Stomach (tissue), 9 donors: ENCODE results near the gene SFXN2. TPM values are rescaled to one million over a fixed set of nuclear protein-coding genes. Genes with fewer than 3 reads are reported as not detected.
A peak's percentile ranks its signal among the peaks of the same experiment; 100 is the strongest.

Experiments
- DNase-seq, 2 donors: peaks; one replicate each; pipeline versions ENCODE4 v3.0.0 to v3.0.0-alpha.2; 2013 to 2019
- H3K27ac ChIP-seq, 5 donors: fragments of 200-600 bp in 4 of 5; sonication (generic) in 4 of 5; one replicate each; pipeline ENCODE4 v1.5.1; 2013 to 2019; ENCODE audit warnings: mild to moderate bottlenecking in 1 of 5, moderate library complexity in 1 of 5
- H3K27me3 ChIP-seq, 3 donors: fragments of 200-600 bp; sonication (generic); one replicate each; pipeline ENCODE4 v1.5.1; 2017 to 2019; ENCODE audit warnings: mixed run types in 1 of 3
- H3K36me3 ChIP-seq, 4 donors: fragments of 200-600 bp; sonication (generic); 1 replicate in 3 of 4; 2 replicates in 1 of 4; pipeline ENCODE4 v1.5.1; 2016 to 2019
- H3K4me1 ChIP-seq, 4 donors: fragments of 200-600 bp; sonication (generic); one replicate each; pipeline ENCODE4 v1.5.1; 2016 to 2019
- H3K4me3 ChIP-seq, 4 donors: fragments of 200-600 bp; sonication (generic) in 3 of 4; one replicate each; pipeline ENCODE4 v1.5.1; 2016 to 2019; ENCODE audit warnings: mild to moderate bottlenecking in 1 of 4
- H3K9me3 ChIP-seq, 4 donors: fragments of 200-600 bp; sonication (generic); one replicate each; pipeline ENCODE4 v1.5.1; 2016 to 2019
- EP300 ChIP-seq: sonication (generic); formaldehyde crosslinking; IDR thresholded peaks from one replicate; pipeline ENCODE4 v1.6.1; 2017; ENCODE audit warnings: antibody characterized with exemption
- POLR2A ChIP-seq, 4 donors: fragments of 450-650 bp; IDR thresholded peaks; one replicate each; pipeline ENCODE4 v1.6.1; 2016; ENCODE audit warnings: antibody characterized with exemption in 4 of 4, control low read depth in 2 of 4, mild to moderate bottlenecking in 1 of 4, moderate library complexity in 1 of 4
- POLR2AphosphoS5 ChIP-seq, 3 donors: sonication (generic); formaldehyde crosslinking; IDR thresholded peaks; one replicate each; pipeline ENCODE4 v1.6.1; 2016; ENCODE audit warnings: antibody characterized with exemption in 3 of 3
- WGBS, 5 donors: extraction: QIAGEN DNeasy Blood & Tissue Kit in 3 of 5; methylation state at CpG; one replicate each; pipeline versions ENCODE4 v1.1.5 to v1.1.7; 2013 to 2018; 5-methylcytosine and 5-hydroxymethylcytosine counted together
- intact Hi-C: fragments of 100-400 bp; cut with DNase I; formaldehyde crosslinking; loops from one replicate; pipeline ENCODE4 v1.15.1; 2023; ENCODE audit warnings: low total_unique reads
- polyA plus RNA-seq, 3 donors: library from polyadenylated mRNA; stranded (reverse); fragments of 200-250 nt; gene quantifications; one replicate each; pipeline ENCODE4 v1.2.3, GENCODE V29; 2013
- total RNA-seq, 5 donors: library from RNA; depleted of rRNA; stranded (reverse); fragments of >200 nt; gene quantifications; one replicate each; pipeline versions ENCODE4 v1.1.0 to v1.2.3, GENCODE V29; 2014 to 2016
- TF ChIP-seq, protein P1 (sequence below), 7 experiments: fragments of 450-650 bp in 4 of 7; fragments of 200-600 bp in 3 of 7; sonication (generic) in 3 of 7; IDR thresholded peaks; one replicate each; pipeline ENCODE4 v1.5.1; 2016 to 2019; ENCODE audit warnings: antibody characterized with exemption in 7 of 7, control low read depth in 2 of 7, mild to moderate bottlenecking in 1 of 7
- donor health status: healthy with polysubstance abuse.
- donor health status: Bipolar disorder and iron deficiency.
- donor health status: healthy.

SFXN2 gene
- total and polyA plus RNA-seq, 8 donors, result 4.7 to 267 (median 11.0) TPM

DNA sequence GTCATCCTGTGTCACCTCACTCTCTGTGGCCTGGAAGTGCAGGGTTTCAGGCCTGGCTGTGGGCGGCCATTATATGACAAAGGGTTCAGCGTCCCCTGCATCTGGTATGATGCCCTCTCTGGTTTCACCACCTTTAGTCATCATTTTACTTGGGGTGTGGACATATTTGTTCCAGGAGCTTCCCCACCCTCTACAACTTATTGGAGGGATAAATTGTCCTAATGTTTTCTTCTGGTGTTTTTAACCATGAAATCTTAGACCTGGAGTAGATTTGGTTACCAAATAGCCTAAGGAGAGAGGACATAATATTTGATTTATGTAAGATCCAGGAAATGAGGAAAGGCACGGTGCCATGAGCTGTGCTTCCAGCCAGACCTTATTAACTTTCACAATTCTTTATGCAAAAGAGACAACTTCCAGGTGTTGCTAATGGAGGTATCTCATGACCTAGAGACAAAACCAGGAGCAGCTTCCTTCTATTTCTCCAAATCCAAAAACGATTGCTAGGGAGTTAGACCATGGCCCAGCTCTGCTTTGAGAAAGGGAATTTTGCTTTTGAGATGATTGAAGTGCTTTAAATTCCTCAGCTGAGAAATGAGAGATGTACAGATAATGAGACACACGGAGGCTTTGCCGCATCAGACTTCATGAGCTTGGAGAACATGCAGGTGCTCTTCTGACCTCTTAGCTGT, 50.2 kb downstream of the SFXN2 start:
- peaks cover 25 to 67% (median 49%) of the 10 kb centered on the region in 4 donors for H3K4me1 ChIP-seq
- no peak overlapping the region for H3K4me3 ChIP-seq
- TF ChIP-seq, protein P1, sequence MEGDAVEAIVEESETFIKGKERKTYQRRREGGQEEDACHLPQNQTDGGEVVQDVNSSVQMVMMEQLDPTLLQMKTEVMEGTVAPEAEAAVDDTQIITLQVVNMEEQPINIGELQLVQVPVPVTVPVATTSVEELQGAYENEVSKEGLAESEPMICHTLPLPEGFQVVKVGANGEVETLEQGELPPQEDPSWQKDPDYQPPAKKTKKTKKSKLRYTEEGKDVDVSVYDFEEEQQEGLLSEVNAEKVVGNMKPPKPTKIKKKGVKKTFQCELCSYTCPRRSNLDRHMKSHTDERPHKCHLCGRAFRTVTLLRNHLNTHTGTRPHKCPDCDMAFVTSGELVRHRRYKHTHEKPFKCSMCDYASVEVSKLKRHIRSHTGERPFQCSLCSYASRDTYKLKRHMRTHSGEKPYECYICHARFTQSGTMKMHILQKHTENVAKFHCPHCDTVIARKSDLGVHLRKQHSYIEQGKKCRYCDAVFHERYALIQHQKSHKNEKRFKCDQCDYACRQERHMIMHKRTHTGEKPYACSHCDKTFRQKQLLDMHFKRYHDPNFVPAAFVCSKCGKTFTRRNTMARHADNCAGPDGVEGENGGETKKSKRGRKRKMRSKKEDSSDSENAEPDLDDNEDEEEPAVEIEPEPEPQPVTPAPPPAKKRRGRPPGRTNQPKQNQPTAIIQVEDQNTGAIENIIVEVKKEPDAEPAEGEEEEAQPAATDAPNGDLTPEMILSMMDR (IDR thresholded peaks at IDR 0.05), result no peak
- no peak for TF ChIP-seq EP300
- TF ChIP-seq POLR2A (IDR thresholded peaks at IDR 0.05), result no peak
- no peak for TF ChIP-seq POLR2AphosphoS5 (IDR thresholded peaks at IDR 0.05)
- no peaks in the 10 kb centered on the region for H3K9me3 ChIP-seq
- DNase-seq, result no peak
- peaks cover 0 to 17% (median 7%) of the 10 kb centered on the region in 4 donors for H3K36me3 ChIP-seq
- H3K27me3 ChIP-seq, result no peaks in the 10 kb centered on the region
- WGBS, 5 donors, result 72 to 82% (median 78%) methylated on average over 6 of the region's 6 CpGs
- intact Hi-C loops, result no loop called here
- H3K27ac ChIP-seq, result peak overlapping the region in 3 of 5 donors; percentile 8 to 65 (median 27)

DNA sequence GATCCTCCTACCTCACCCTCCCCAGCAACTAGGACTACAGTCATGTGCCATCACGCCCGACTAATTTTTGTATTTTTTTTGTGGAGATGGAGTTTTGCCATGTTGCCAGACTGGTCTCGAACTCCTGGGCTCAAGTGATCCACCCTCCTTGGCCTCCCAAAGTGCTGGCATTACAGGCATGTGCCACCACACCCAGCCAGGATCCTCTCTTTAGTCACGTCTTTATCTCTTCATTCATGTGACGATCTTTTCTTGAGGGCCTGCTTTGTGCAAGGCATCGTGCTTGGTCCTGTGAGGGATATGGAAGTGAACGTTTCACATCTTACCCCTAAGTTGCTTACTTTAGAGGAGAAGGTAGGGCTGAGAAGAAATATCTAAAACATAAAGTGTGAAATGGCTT, 50.9 kb downstream of the SFXN2 start:
- H3K9me3 ChIP-seq, result no peaks in the 10 kb centered on the region
- peaks cover 32 to 72% (median 54%) of the 10 kb centered on the region in 4 donors for H3K4me1 ChIP-seq
- TF ChIP-seq POLR2A (IDR thresholded peaks at IDR 0.05) (no peak), EP300 (no peak), POLR2AphosphoS5 (IDR thresholded peaks at IDR 0.05) (no peak)
- TF ChIP-seq, protein P1 (IDR thresholded peaks at IDR 0.05), result no peak
- H3K27ac ChIP-seq, result peak overlapping the region in 1 of 5 donors; percentile 65
- WGBS, 5 donors, result 73 to 89% (median 77%) methylated on average over 7 of the region's 7 CpGs
- no peak overlapping the region for H3K4me3 ChIP-seq
- no peaks in the 10 kb centered on the region for H3K27me3 ChIP-seq
- no peak for DNase-seq
- peaks cover 0 to 17% (median 7%) of the 10 kb centered on the region in 4 donors for H3K36me3 ChIP-seq
- intact Hi-C loops, result no loop called here

DNA sequence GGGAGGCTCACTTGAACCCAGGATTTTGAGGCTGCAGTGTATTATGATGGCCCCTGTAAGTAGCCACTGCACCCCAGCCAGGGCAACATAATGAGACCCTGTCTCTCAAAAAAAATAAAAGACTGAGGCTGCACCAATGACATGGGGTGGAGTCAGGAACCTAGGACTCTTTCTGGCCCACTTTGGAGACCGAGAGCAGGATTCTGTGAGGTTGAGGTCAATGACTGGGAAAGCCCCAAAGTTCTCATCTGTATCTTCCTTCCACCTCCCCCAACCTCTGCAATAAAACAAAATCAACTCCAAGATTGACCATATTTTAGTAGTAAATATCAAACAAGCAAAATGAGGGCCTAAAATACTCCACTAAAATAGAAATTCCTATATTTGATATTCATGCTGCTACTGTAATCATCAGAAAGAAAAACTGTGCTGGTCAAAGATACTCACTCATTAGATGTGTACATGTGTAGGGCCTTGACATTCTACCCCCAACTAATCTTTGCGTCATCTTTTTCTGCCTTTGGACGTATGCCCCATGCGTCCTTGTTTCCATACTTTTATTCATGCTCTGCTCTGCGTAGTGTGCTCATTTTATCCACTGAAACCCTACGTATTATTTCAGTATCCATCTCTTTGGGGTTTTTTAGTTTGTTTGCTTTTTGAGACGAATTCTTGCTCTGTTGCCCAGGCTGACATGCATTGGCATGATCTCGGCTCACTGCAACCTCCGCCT, 53.2 kb downstream of the SFXN2 start:
- intact Hi-C loops, result no loop called here

More for the DNA sequence above, 53.2 kb downstream of the SFXN2 start:
- H3K4me1 ChIP-seq, result peaks cover 37 to 80% (median 63%) of the 10 kb centered on the region in 4 donors
- no peaks in the 10 kb centered on the region for H3K27me3 ChIP-seq
- no peak overlapping the region for H3K4me3 ChIP-seq
- peaks cover 0 to 17% (median 7%) of the 10 kb centered on the region in 4 donors for H3K36me3 ChIP-seq
- 85 to 94% (median 91%) methylated on average over 9 of the region's 9 CpGs for WGBS, 5 donors
- TF ChIP-seq POLR2A (IDR thresholded peaks at IDR 0.05) (no peak), EP300 (no peak), POLR2AphosphoS5 (IDR thresholded peaks at IDR 0.05) (no peak)
- TF ChIP-seq, protein P1 (IDR thresholded peaks at IDR 0.05), result no peak
- H3K27ac ChIP-seq, result peak overlapping the region in 1 of 5 donors; percentile 11
- H3K9me3 ChIP-seq, result no peaks in the 10 kb centered on the region
- DNase-seq, result no peak
